ENCODE data around the gene SPCS2.

The SPCS2 gene

GRCh38 chr11:75011357-75011756 is 62.3 kb downstream of the SPCS2 start:
- no peak for TF ChIP-seq CTCF (IDR thresholded peaks at IDR 0.05)

- no peak for TF ChIP-seq CTCF (IDR thresholded peaks at IDR 0.05)
Observed at GRCh38 chr11:75011872-75012271, 62.8 kb downstream of the SPCS2 start.

GRCh38 chr11:75013051-75013450 is 64.0 kb downstream of the SPCS2 start:
- no peak for TF ChIP-seq CTCF (IDR thresholded peaks at IDR 0.05)

- TF ChIP-seq CTCF (IDR thresholded peaks at IDR 0.05), result no peak
Observed at GRCh38 chr11:75014129-75014528, 65.1 kb downstream of the SPCS2 start.

- TF ChIP-seq CTCF (IDR thresholded peaks at IDR 0.05), result no peak
Observed at GRCh38 chr11:75022296-75022695, 73.2 kb downstream of the SPCS2 start.

GRCh38 chr11:75022759-75023396 is 73.8 kb downstream of the SPCS2 start:
- peak; percentile 99 for TF ChIP-seq CTCF (IDR thresholded peaks at IDR 0.05)

GRCh38 chr11:75023446-75024067 is 74.5 kb downstream of the SPCS2 start:
- TF ChIP-seq CTCF (IDR thresholded peaks at IDR 0.05), result no peak
